ENCODE measurements around the gene DBNDD2.

Gene DBNDD2

DNA sequence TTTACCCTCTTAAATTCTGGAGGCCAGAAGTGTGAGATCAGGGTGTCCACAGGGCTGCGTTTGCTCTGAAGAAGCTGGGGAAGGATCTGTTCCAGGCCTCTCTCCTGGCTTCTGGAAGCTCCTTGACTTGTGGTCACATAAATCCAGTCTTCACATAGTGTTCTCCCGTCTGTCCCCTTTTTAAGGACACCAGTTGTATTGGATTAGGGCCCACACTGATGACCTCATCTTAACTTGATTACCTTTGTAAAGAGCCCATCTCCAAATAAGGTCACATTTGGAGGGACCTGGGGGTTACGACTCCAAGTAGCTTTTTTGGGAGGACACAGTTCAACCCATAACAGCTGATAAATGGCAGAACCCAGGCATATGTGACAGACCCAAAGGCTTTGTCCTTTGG, 41.4 kb downstream of the DBNDD2 start (continued):
- TF ChIP-seq KLF8 (tag by site-specific recombination; IDR thresholded peaks at IDR 0.05) (no peak), ZFP69B (tag by site-specific recombination; IDR thresholded peaks at IDR 0.05) (peak; percentile 88), ZNF571 (tag by site-specific recombination; IDR thresholded peaks at IDR 0.05) (no peak), ZXDB (tag by site-specific recombination; IDR thresholded peaks at IDR 0.05) (no peak), ZNF155 (tag by site-specific recombination; IDR thresholded peaks at IDR 0.05) (no peak), ZNF140 (tag by site-specific recombination; IDR thresholded peaks at IDR 0.05) (no peak), ZNF248 (tag by site-specific recombination; IDR thresholded peaks at IDR 0.05) (no peak), ZNF221 (tag by site-specific recombination; IDR thresholded peaks at IDR 0.05; ENCODE audit: borderline replicate concordance) (no peak), SP2 (tag by site-specific recombination; IDR thresholded peaks at IDR 0.05) (no peak), ZNF660 (tag by site-specific recombination; IDR thresholded peaks at IDR 0.05) (no peak), ZNF169 (tag by site-specific recombination; IDR thresholded peaks at IDR 0.05) (no peak), ZNF114 (tag by site-specific recombination; IDR thresholded peaks at IDR 0.05) (no peak), ZNF701 (tag by site-specific recombination; IDR thresholded peaks at IDR 0.05) (no peak), ZNF544 (tag by site-specific recombination; IDR thresholded peaks at IDR 0.05) (no peak), SP3 (tag by site-specific recombination; IDR thresholded peaks at IDR 0.05) (no peak), ZNF404 (tag by site-specific recombination; IDR thresholded peaks at IDR 0.05) (no peak), ZNF473 (tag by site-specific recombination; IDR thresholded peaks at IDR 0.05) (no peak), ZNF621 (tag by site-specific recombination; IDR thresholded peaks at IDR 0.05) (no peak), ZNF266 (tag by site-specific recombination; IDR thresholded peaks at IDR 0.05; ENCODE audit: low read depth) (no peak), ZNF202 (tag by site-specific recombination; IDR thresholded peaks at IDR 0.05; ENCODE audit: borderline replicate concordance) (no peak), ZNF366 (tag by site-specific recombination; conservative IDR thresholded peaks at IDR 0.05) (0 out of 2 replicates have a peak, but pooled peaks have one; percentile 19), ZNF677 (tag by site-specific recombination; IDR thresholded peaks at IDR 0.05) (no peak), MEIS1 (CRISPR knock-in tag; IDR thresholded peaks at IDR 0.05; ENCODE audit: borderline replicate concordance) (no peak), ZNF629 (tag by site-specific recombination; IDR thresholded peaks at IDR 0.05) (no peak; the same call in 1 of the 2 replicates), GLIS1 (tag by site-specific recombination; IDR thresholded peaks at IDR 0.05) (no peak)
- TF ChIP-seq, protein P1, sequence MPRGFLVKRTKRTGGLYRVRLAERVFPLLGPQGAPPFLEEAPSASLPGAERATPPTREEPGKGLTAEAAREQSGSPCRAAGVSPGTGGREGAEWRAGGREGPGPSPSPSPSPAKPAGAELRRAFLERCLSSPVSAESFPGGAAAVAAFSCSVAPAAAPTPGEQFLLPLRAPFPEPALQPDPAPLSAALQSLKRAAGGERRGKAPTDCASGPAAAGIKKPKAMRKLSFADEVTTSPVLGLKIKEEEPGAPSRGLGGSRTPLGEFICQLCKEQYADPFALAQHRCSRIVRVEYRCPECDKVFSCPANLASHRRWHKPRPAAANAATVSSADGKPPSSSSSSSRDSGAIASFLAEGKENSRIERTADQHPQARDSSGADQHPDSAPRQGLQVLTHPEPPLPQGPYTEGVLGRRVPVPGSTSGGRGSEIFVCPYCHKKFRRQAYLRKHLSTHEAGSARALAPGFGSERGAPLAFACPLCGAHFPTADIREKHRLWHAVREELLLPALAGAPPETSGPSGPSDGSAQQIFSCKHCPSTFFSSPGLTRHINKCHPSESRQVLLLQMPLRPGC (tag by site-specific recombination; IDR thresholded peaks at IDR 0.05) = no peak
- TF ChIP-seq, protein P2, sequence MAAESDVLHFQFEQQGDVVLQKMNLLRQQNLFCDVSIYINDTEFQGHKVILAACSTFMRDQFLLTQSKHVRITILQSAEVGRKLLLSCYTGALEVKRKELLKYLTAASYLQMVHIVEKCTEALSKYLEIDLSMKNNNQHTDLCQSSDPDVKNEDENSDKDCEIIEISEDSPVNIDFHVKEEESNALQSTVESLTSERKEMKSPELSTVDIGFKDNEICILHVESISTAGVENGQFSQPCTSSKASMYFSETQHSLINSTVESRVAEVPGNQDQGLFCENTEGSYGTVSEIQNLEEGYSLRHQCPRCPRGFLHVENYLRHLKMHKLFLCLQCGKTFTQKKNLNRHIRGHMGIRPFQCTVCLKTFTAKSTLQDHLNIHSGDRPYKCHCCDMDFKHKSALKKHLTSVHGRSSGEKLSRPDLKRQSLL (tag by site-specific recombination; IDR thresholded peaks at IDR 0.05) = no peak
- TF ChIP-seq, protein P3, sequence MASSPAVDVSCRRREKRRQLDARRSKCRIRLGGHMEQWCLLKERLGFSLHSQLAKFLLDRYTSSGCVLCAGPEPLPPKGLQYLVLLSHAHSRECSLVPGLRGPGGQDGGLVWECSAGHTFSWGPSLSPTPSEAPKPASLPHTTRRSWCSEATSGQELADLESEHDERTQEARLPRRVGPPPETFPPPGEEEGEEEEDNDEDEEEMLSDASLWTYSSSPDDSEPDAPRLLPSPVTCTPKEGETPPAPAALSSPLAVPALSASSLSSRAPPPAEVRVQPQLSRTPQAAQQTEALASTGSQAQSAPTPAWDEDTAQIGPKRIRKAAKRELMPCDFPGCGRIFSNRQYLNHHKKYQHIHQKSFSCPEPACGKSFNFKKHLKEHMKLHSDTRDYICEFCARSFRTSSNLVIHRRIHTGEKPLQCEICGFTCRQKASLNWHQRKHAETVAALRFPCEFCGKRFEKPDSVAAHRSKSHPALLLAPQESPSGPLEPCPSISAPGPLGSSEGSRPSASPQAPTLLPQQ (tag by site-specific recombination; IDR thresholded peaks at IDR 0.05) = peak; percentile 95
- TF ChIP-seq, protein P4, sequence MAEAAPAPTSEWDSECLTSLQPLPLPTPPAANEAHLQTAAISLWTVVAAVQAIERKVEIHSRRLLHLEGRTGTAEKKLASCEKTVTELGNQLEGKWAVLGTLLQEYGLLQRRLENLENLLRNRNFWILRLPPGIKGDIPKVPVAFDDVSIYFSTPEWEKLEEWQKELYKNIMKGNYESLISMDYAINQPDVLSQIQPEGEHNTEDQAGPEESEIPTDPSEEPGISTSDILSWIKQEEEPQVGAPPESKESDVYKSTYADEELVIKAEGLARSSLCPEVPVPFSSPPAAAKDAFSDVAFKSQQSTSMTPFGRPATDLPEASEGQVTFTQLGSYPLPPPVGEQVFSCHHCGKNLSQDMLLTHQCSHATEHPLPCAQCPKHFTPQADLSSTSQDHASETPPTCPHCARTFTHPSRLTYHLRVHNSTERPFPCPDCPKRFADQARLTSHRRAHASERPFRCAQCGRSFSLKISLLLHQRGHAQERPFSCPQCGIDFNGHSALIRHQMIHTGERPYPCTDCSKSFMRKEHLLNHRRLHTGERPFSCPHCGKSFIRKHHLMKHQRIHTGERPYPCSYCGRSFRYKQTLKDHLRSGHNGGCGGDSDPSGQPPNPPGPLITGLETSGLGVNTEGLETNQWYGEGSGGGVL (tag by site-specific recombination; IDR thresholded peaks at IDR 0.05) = no peak
- TF ChIP-seq, protein P5, sequence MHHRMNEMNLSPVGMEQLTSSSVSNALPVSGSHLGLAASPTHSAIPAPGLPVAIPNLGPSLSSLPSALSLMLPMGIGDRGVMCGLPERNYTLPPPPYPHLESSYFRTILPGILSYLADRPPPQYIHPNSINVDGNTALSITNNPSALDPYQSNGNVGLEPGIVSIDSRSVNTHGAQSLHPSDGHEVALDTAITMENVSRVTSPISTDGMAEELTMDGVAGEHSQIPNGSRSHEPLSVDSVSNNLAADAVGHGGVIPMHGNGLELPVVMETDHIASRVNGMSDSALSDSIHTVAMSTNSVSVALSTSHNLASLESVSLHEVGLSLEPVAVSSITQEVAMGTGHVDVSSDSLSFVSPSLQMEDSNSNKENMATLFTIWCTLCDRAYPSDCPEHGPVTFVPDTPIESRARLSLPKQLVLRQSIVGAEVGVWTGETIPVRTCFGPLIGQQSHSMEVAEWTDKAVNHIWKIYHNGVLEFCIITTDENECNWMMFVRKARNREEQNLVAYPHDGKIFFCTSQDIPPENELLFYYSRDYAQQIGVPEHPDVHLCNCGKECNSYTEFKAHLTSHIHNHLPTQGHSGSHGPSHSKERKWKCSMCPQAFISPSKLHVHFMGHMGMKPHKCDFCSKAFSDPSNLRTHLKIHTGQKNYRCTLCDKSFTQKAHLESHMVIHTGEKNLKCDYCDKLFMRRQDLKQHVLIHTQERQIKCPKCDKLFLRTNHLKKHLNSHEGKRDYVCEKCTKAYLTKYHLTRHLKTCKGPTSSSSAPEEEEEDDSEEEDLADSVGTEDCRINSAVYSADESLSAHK (tag by site-specific recombination; IDR thresholded peaks at IDR 0.05) = no peak
- TF ChIP-seq, protein P6, sequence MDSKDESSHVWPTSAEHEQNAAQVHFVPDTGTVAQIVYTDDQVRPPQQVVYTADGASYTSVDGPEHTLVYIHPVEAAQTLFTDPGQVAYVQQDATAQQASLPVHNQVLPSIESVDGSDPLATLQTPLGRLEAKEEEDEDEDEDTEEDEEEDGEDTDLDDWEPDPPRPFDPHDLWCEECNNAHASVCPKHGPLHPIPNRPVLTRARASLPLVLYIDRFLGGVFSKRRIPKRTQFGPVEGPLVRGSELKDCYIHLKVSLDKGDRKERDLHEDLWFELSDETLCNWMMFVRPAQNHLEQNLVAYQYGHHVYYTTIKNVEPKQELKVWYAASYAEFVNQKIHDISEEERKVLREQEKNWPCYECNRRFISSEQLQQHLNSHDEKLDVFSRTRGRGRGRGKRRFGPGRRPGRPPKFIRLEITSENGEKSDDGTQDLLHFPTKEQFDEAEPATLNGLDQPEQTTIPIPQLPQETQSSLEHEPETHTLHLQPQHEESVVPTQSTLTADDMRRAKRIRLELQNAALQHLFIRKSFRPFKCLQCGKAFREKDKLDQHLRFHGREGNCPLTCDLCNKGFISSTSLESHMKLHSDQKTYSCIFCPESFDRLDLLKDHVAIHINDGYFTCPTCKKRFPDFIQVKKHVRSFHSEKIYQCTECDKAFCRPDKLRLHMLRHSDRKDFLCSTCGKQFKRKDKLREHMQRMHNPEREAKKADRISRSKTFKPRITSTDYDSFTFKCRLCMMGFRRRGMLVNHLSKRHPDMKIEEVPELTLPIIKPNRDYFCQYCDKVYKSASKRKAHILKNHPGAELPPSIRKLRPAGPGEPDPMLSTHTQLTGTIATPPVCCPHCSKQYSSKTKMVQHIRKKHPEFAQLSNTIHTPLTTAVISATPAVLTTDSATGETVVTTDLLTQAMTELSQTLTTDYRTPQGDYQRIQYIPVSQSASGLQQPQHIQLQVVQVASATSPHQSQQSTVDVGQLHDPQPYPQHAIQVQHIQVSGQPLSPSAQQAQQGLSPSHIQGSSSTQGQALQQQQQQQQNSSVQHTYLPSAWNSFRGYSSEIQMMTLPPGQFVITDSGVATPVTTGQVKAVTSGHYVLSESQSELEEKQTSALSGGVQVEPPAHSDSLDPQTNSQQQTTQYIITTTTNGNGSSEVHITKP (tag by site-specific recombination; IDR thresholded peaks at IDR 0.05) = peak; percentile 57; the same call in 1 of the 2 replicates

All from HEK293 (cell line).